Activated naive CD8-positive, alpha-beta T cell treated with anti-CD3 and anti-CD28 coated beads, Interleukin-2, amount 50 U/mL, for 24 hours (primary cell): ENCODE results near the gene SLC25A47.

Source experiments
- ATAC-seq: fragments of 150-1000 bp; cut with Tn5 transposase; one replicate; pipeline ENCODE4 v1.10.0; 2021
- DNase-seq: peaks from one replicate; pipeline ENCODE4 v3.0.0; 2021
- H3K27ac Mint-ChIP-seq: one replicate; pipeline ENCODE4 v1.8.0; 2021; ENCODE audit warnings: mild to moderate bottlenecking, mixed read lengths
- H3K27me3 Mint-ChIP-seq: one replicate; pipeline ENCODE4 v1.8.0; 2021; ENCODE audit warnings: mixed read lengths
- H3K36me3 Mint-ChIP-seq: one replicate; pipeline ENCODE4 v1.8.0; 2021; ENCODE audit warnings: low read depth, mixed read lengths
- H3K4me1 Mint-ChIP-seq: one replicate; pipeline ENCODE4 v1.8.0; 2021; ENCODE audit warnings: mixed read lengths
- H3K4me3 Mint-ChIP-seq: one replicate; pipeline ENCODE4 v1.8.0; 2021; ENCODE audit warnings: mild to moderate bottlenecking, moderate library complexity, mixed read lengths
- H3K9me3 Mint-ChIP-seq: one replicate; pipeline ENCODE4 v1.8.0; 2021; ENCODE audit warnings: mixed read lengths

Gene SLC25A47

GRCh38 chr14:100322138-100322957 lies 791 bp upstream of the SLC25A47 start:
- peaks cover 5% of the 10 kb centered on the region for H3K4me1 Mint-ChIP-seq
- H3K27me3 Mint-ChIP-seq, result no peaks in the 10 kb centered on the region
- ATAC-seq (no peak), DNase-seq (no peak)
- no peak overlapping the region for H3K27ac Mint-ChIP-seq
- no peaks in the 10 kb centered on the region for H3K9me3 Mint-ChIP-seq
- no peaks in the 10 kb centered on the region for H3K36me3 Mint-ChIP-seq
- no peak overlapping the region for H3K4me3 Mint-ChIP-seq

DNA sequence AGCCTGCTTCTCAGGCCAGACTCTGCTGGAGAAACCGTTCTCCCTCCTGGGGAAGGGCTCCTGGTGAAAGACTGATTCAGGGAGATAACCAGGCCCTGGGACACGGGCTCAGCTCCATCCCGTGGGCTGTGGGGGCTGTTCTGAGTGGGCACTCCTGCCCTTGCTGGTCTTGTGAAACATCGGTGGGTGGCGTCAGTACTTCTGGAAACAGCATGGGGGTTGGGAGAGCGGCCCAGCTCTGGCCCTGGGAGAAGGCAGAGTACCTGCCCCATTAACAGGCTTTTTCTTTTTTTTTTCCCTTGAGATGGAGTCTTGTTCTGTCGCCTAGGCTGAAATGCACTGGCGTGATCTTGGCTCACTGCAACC lies 786 bp downstream of the SLC25A47 start:
- no peak for ATAC-seq
- DNase-seq, result no peak
- Mint-ChIP-seq H3K4me3 (no peak overlapping the region), H3K9me3 (no peaks in the 10 kb centered on the region), H3K27me3 (no peaks in the 10 kb centered on the region), H3K27ac (no peak overlapping the region), H3K4me1 (no peaks in the 10 kb centered on the region), H3K36me3 (no peaks in the 10 kb centered on the region)

- Mint-ChIP-seq H3K4me1 (no peaks in the 10 kb centered on the region), H3K27me3 (no peaks in the 10 kb centered on the region), H3K4me3 (no peak overlapping the region), H3K9me3 (no peaks in the 10 kb centered on the region), H3K27ac (no peak overlapping the region), H3K36me3 (no peaks in the 10 kb centered on the region)
- no peak for DNase-seq
- no peak for ATAC-seq
These were observed 2.1 kb downstream of the SLC25A47 start for GRCh38 chr14:100325231-100325632.

DNA sequence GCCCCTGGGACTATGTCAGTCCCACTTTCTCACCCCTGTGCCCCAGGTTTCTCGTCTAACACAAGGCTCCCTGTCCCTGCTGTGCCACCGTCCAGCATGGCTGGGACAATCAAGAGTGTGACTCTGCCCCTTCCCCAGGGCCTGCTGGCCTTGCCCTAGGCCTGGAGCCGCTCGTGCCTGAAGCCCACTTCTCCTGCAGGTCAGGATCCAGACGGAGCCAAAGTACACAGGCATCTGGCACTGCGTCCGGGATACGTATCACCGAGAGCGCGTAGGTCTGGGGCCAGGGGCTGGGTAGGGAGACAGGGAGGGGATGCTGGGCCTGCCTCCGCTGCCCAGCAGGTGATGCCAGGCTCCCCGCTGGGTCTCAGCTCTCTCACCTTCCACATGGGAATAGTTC lies 2.8 kb downstream of the SLC25A47 start:
- H3K27ac Mint-ChIP-seq, result no peak overlapping the region
- H3K4me3 Mint-ChIP-seq, result no peak overlapping the region
- H3K27me3 Mint-ChIP-seq, result no peaks in the 10 kb centered on the region
- H3K9me3 Mint-ChIP-seq, result no peaks in the 10 kb centered on the region
- no peaks in the 10 kb centered on the region for H3K36me3 Mint-ChIP-seq
- ATAC-seq (no peak), DNase-seq (no peak)
- H3K4me1 Mint-ChIP-seq, result no peaks in the 10 kb centered on the region

GRCh38 chr14:100327128-100327527 lies 4.0 kb downstream of the SLC25A47 start:
- ATAC-seq, result no peak
- Mint-ChIP-seq H3K36me3 (peaks cover 3% of the 10 kb centered on the region), H3K4me3 (no peak overlapping the region)

DNA sequence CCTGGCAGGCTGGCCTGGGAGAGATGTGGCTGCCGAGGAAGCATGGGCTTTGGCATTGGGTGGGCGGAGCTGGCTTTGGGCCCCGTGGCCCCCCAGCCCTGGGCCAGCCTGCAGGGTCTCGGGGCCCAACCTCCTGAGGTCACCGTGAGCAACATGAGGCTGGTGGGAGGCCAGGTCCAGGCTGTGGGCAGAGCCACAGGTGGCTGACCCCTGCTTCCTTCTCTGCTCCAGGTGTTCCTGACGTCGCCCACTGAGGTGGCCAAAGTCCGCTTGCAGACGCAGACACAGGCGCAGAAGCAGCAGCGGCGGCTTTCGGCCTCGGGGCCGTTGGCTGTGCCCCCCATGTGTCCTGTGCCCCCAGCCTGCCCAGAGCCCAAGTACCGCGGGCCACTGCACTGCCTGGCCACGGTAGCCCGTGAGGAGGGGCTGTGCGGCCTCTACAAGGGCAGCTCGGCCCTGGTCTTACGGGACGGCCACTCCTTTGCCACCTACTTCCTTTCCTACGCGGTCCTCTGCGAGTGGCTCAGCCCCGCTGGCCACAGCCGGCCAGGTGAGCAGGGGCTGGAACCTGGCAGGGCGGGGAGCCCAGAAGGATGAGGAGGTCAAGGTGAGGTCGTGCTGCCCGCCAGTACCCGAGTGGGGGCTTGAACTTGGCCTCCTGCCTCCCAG lies 5.5 kb downstream of the SLC25A47 start:
- peaks cover 7% of the 10 kb centered on the region for H3K36me3 Mint-ChIP-seq
- H3K4me3 Mint-ChIP-seq, result no peak overlapping the region
- H3K9me3 Mint-ChIP-seq, result no peaks in the 10 kb centered on the region
- ATAC-seq (no peak), DNase-seq (no peak)
- H3K27me3 Mint-ChIP-seq, result no peaks in the 10 kb centered on the region
- H3K27ac Mint-ChIP-seq, result no peak overlapping the region
- H3K4me1 Mint-ChIP-seq, result no peaks in the 10 kb centered on the region

More at GRCh38 chr14:100327128-100327527, 4.0 kb downstream of the SLC25A47 start:
- Mint-ChIP-seq H3K27me3 (no peaks in the 10 kb centered on the region), H3K27ac (no peak overlapping the region), H3K9me3 (no peaks in the 10 kb centered on the region), H3K4me1 (no peaks in the 10 kb centered on the region)
- DNase-seq, result no peak

DNA sequence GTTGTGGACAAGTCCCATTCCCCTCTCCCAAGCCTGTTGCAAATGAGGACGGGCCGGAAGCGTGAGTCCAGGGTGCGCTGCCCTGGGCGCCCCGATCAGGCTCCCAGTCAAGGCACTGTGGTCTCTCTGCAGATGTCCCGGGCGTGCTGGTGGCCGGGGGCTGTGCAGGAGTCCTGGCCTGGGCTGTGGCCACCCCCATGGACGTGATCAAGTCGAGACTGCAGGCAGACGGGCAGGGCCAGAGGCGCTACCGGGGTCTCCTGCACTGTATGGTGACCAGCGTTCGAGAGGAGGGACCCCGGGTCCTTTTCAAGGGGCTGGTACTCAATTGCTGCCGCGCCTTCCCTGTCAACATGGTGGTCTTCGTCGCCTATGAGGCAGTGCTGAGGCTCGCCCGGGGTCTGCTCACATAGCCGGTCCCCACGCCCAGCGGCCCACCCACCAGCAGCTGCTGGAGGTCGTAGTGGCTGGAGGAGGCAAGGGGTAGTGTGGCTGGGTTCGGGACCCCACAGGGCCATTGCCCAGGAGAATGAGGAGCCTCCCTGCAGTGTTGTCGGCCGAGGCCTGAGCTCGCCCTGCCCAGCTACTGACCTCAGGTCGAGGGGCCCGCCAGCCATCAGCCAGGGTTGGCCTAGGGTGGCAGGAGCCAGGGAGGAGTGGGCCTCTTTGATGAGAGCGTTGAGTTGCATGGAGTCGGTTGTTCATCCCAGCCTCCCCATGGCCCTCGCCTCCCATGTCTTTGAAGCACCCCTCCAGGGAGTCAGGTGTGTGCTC lies 6.3 kb downstream of the SLC25A47 start:
- H3K4me1 Mint-ChIP-seq, result no peaks in the 10 kb centered on the region
- H3K4me3 Mint-ChIP-seq, result no peak overlapping the region

GRCh38 chr14:100330007-100330344 lies 6.8 kb downstream of the SLC25A47 start:
- Mint-ChIP-seq H3K4me3 (no peak overlapping the region), H3K36me3 (peaks cover 17% of the 10 kb centered on the region), H3K27ac (no peak overlapping the region), H3K4me1 (no peaks in the 10 kb centered on the region), H3K9me3 (no peaks in the 10 kb centered on the region), H3K27me3 (no peaks in the 10 kb centered on the region)
- DNase-seq, result no peak
- no peak for ATAC-seq

More for the DNA sequence above, 6.3 kb downstream of the SLC25A47 start:
- peaks cover 12% of the 10 kb centered on the region for H3K36me3 Mint-ChIP-seq
- no peak for ATAC-seq
- DNase-seq, result no peak
- H3K27me3 Mint-ChIP-seq, result no peaks in the 10 kb centered on the region
- no peaks in the 10 kb centered on the region for H3K9me3 Mint-ChIP-seq
- no peak overlapping the region for H3K27ac Mint-ChIP-seq

- no peak for ATAC-seq
- H3K9me3 Mint-ChIP-seq, result no peaks in the 10 kb centered on the region
- H3K4me3 Mint-ChIP-seq, result no peak overlapping the region
- no peak for DNase-seq
- no peak overlapping the region for H3K27ac Mint-ChIP-seq
- H3K27me3 Mint-ChIP-seq, result no peaks in the 10 kb centered on the region
- H3K36me3 Mint-ChIP-seq, result peaks cover 20% of the 10 kb centered on the region
- no peaks in the 10 kb centered on the region for H3K4me1 Mint-ChIP-seq
These were observed 7.3 kb downstream of the SLC25A47 start for GRCh38 chr14:100330388-100330931.

DNA sequence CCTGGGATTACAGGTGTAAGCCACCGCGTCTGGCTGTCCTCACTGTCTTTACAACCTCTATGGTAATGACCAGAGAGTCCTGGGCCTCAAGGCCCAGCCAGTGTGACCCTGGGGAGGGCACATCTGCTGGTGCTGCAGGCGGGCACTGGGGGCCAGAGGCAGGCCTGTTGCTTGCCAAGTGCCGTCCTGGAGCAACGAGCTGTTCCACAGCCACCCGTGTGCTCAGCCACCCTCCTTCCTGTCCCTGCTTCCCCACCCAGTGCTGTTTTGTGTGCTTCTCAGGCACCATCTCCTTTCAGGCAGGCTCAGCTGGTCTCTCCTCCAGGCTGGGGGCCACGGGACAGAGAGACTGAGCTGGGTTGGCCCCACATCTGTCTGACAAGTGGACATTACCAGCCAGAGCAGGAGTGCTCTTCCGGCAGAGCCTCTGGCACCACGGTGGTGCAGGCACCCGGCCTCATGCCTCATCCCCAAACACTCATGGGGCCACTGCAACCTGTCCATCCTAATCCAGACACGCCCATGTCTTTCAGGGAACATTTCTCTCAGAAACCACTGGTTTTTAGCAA lies 9.0 kb downstream of the SLC25A47 start:
- DNase-seq (no peak), ATAC-seq (no peak)
- Mint-ChIP-seq H3K4me1 (peaks cover 2% of the 10 kb centered on the region), H3K9me3 (no peaks in the 10 kb centered on the region), H3K4me3 (no peak overlapping the region), H3K27ac (no peak overlapping the region), H3K36me3 (peaks cover 34% of the 10 kb centered on the region), H3K27me3 (no peaks in the 10 kb centered on the region)

DNA sequence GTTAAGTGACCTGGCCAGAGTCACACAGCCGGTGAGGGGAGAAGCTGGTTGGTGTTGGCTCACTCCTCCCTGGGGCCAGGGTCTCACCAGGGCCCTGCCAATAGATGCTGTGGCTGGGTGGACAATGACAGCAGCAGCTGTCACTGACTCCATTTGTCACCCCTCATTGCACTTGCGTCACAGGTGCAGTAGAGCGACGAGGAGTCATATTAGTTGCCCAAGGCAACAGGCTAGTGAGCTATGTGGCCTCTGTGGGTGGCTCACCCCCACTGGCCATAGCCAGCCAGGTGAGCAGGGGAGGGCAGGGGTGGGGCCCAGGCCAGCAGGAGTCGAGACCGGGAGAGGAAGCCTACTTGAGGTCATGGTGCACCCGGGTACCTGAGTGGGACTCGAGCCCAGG lies 9.7 kb downstream of the SLC25A47 start:
- no peak overlapping the region for H3K4me3 Mint-ChIP-seq
- no peak for DNase-seq

DNA sequence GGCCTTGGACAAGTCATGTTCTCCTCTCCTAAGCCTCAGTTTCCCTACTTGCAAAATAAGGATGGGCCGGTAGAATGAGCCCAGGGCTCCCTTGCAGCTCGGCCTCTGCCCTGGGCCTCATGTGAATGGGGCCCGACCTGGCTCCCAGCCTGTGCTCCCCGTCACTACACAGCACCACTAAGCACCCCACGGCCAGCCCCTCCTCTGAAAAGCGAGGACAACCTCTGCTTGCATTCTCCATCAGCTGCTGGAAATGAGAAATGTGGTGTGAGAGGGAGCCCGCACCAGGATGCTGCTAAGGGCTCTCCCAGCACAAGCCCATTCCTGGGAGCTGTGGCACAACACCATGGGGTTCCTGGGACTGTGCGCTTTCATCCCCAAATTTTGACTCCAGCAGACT lies 10.2 kb downstream of the SLC25A47 start:
- H3K27me3 Mint-ChIP-seq, result no peaks in the 10 kb centered on the region
- peaks cover 43% of the 10 kb centered on the region for H3K36me3 Mint-ChIP-seq
- H3K9me3 Mint-ChIP-seq, result no peaks in the 10 kb centered on the region
- H3K27ac Mint-ChIP-seq, result no peak overlapping the region
- no peak overlapping the region for H3K4me3 Mint-ChIP-seq
- H3K4me1 Mint-ChIP-seq, result peaks cover 2% of the 10 kb centered on the region
- no peak for ATAC-seq
- no peak for DNase-seq

More for the DNA sequence above, 9.7 kb downstream of the SLC25A47 start:
- peaks cover 37% of the 10 kb centered on the region for H3K36me3 Mint-ChIP-seq
- H3K9me3 Mint-ChIP-seq, result no peaks in the 10 kb centered on the region
- ATAC-seq, result no peak
- no peak overlapping the region for H3K27ac Mint-ChIP-seq
- H3K27me3 Mint-ChIP-seq, result no peaks in the 10 kb centered on the region
- H3K4me1 Mint-ChIP-seq, result peaks cover 2% of the 10 kb centered on the region

- DNase-seq (no peak), ATAC-seq (no peak)
- Mint-ChIP-seq H3K27me3 (no peaks in the 10 kb centered on the region), H3K4me1 (peaks cover 2% of the 10 kb centered on the region), H3K36me3 (peaks cover 46% of the 10 kb centered on the region), H3K4me3 (no peak overlapping the region), H3K9me3 (no peaks in the 10 kb centered on the region), H3K27ac (no peak overlapping the region)
These were observed 10.7 kb downstream of the SLC25A47 start for GRCh38 chr14:100333827-100334226.

DNA sequence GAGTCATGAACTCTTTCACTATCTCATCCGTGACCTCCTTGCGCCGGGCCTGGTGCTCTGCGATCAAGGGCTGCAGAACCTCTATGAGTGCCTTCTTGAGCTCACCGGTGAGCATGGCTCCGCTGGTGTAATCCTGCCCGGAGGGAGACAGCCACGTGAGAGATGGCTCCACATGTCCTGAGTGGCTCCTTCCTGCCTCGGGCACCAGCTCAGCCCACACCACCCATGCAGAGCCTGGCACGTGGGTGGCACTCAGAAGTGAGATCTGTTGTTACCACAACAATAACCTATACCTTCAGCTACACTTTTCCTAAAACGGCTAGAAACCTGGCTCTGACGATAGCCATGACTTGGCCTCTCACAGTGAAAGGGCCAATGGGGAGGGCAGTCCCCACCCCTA lies 11.8 kb downstream of the SLC25A47 start:
- H3K4me3 Mint-ChIP-seq, result no peak overlapping the region
- H3K4me1 Mint-ChIP-seq, result peaks cover 2% of the 10 kb centered on the region
- H3K27me3 Mint-ChIP-seq, result no peaks in the 10 kb centered on the region
- H3K9me3 Mint-ChIP-seq, result no peaks in the 10 kb centered on the region
- DNase-seq (no peak), ATAC-seq (no peak)
- no peak overlapping the region for H3K27ac Mint-ChIP-seq
- H3K36me3 Mint-ChIP-seq, result peaks cover 52% of the 10 kb centered on the region
